Hepatocyte (in vitro differentiated cells): ENCODE data around the gene OR52E4.

ENCODE experiments used
- CTCF ChIP-seq: fragments of 200-600 bp; sonication (generic); IDR thresholded peaks from 2 replicates; pipeline ENCODE4 v1.5.1; 2016; ENCODE audit warnings: antibody characterized with exemption, mild to moderate bottlenecking; ENCODE audit not compliant: poor library complexity
- EZH2phosphoT487 ChIP-seq: fragments of 200-600 bp; sonication (generic); IDR thresholded peaks from one replicate; pipeline ENCODE4 v1.6.1; 2018; ENCODE audit warnings: antibody characterized with exemption, mild to moderate bottlenecking, low read depth, moderate library complexity; ENCODE audit not compliant: unreplicated experiment, severe bottlenecking

GRCh38 chr11:5923427-5923776 lies 43.0 kb downstream of the OR52E4 start:
- TF ChIP-seq EZH2phosphoT487 (no peak), CTCF (no peak)
